GM18858 (cell line): ENCODE measurements around the gene NKIRAS1.
A peak's percentile ranks its signal among the peaks of the same experiment; 100 is the strongest.
"Not testable (repeated sequence)": the region's sequence is repeated elsewhere in the genome, so short reads cannot be mapped to it uniquely, and the experiment has no call there.

Experiments used
- ATAC-seq: cut with Tn5 transposase; IDR thresholded peaks from one replicate; pipeline ENCODE4 v1.9.1; 2021; ENCODE audit not compliant: unreplicated experiment

NKIRAS1 gene

DNA sequence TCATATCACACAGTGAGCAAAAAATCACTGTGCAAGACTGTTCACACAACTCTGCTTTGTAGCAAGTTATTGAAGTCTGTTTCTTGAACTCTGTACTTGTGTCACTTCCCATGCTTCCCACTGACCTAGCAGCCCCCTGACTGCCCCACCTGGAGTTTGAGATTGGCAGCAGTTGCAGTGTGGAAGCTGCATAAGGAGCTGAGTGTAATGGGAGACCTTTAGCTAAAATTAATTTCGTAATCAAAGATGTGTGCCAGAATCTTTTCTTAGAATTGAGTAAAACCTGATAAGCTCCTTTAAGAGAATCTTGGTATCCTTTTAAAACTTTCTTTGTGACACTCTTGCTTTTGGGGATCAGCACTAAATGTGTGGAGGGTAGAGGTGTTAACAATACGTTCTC lies 42.8 kb downstream of the NKIRAS1 start:
- no peak for ATAC-seq

DNA sequence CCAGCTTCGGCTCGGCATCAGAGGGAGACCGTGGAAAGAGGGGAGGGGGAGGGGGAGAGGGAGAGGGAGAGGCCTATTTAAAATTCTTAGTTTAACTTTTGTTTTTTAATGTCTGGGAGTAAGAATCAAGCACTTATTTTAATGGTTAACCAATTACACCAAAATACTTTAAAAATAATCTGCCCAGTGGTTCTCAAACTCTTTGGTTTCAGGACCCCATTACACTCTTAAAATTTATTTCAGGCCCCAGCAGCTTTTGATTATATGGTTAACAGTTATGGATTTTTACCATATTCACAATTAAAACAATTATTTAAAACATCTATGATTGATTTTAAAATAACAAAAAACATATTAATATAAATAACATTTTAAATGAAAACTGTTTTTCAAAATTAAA lies 44.5 kb downstream of the NKIRAS1 start:
- no peak for ATAC-seq

DNA sequence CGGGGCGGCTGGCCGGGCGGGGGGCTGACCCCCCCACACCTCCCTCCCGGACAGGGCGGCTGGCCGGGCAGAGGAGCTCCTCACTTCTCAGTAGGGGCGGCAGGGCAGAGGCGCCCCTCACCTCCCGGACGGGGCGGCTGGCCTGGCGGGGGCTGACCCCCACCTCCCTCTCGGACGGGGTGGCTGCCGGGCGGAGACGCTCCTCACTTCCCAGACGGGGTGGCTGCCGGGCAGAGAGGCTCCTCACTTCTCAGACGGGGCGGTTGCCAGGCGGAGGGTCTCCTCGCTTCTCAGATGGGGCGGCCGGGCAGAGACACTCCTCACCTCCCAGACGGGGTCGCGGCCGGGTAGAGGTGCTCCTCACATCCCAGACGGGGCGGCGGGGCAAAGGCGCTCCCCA lies 45.4 kb downstream of the NKIRAS1 start:
- ATAC-seq: not testable (repeated sequence)

DNA sequence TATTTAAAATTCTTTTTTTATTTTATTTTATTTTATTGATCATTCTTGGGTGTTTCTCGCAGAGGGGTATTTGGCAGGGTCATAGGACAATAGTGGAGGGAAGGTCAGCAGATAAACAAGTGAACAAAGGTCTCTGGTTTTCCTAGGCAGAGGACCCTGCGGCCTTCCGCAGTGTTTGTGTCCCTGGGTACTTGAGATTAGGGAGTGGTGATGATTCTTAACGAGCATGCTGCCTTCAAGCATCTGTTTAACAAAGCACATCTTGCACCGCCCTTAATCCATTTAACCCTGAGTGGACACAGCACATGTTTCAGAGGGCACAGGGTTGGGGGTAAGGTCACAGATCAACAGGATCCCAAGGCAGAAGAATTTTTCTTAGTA lies 46.1 kb downstream of the NKIRAS1 start:
- ATAC-seq: not testable (repeated sequence)

DNA sequence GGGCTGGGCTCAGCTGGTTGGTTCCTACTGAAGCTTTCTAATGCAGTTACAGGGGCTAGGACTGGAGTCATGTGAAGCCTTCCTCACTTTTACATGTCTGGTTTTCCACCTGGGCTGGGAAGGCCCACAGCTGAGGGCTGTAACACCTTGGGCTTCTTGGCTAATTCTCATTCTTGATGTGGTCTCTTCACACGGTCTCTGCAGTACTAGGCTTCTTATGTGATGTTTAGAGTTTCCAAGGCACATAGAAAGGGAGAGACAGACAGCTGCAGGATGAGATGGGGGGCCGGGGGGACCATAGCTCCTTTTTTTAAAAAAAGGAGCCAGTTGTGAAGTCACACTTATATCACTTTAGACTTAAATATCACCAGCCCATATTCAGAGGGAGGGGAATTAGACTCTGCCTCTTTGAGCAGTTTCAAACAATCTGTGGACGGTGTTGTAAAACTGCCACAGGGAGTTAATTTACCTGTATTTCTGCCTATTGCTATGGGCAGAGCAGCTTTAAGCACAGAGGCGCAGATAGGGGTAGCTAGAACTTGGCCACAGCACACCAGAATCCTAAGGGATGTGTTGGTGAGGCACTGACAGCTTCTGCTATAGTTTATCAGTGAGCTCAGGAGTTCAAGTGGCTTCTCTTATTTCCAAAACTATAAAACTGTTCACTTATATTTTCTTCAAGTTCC lies 46.7 kb downstream of the NKIRAS1 start:
- no peak for ATAC-seq

DNA sequence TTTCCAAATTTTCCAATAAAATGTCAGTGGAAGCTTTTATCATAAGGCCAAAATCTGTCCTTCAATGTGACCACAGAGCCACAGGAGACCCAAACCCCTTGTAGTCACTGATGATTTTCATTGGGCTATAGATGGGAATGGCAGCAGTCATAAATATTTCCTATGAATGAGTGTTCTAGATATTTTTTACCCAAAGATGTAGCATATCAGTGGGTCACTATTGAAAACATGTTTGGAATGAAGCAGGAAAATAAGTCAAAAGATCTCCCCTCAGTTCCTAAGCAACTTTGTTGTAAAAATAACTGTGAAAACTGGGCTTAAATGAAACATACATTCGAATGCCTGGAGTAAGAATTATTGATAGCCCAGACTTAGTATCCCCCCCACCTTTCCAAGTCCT lies 49.0 kb downstream of the NKIRAS1 start:
- ATAC-seq: no peak

DNA sequence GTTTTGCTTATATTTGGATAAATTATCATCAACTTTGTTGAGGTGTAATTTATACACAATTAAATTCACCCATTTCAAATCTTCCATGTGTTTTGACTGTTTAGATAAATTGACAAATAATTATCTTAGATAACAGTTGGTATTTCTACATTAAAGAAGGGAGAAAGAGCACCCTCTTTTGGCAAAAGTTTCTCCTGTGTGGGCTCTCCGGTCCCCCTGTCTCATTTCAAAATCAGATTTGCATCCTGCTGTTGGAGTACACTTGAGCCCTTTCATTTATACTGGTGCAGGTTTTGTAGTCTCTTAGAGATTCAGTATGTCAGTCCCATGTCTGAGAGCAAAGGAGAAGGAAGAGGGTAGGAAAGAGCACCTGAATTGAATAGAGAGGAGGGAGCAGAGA lies 49.4 kb downstream of the NKIRAS1 start:
- ATAC-seq: no peak

DNA sequence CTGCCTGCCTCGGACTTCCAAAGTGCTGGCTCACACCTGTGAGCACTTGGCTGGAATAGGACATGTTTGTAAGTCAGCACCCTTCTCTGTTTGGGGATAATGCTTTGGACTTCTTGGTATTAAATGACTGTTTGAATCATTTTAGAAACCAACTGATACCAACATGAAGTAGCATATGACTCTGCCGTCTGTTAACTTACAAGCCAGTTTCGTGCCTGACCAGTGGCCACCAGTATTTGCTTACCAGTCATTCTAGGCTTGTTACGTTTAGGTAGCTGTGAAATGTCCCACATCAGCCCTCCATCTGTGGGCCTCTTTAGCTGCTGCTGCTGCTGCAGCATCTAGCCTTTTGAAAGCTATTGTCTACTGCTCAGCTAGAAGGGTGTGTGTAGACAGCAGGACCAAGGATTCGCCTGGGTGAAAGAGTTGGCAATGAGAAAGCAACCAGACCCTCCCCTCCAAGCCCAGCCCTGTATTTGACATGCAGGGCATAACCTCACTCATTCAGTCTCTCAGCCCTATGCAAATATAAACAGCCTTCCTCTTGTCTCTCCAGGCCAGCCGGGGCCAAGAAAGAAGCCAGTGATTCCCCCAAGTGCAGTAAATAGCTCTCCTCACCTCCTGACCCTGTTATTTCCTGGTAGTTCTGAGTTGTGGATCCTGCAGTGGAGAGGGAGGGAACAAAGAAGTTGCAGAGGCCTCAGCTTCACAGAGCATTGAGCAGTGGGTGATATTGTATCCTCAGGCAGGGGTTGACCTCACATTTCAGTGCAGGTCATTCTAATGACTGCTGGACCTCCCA lies 51.0 kb downstream of the NKIRAS1 start:
- ATAC-seq: peak; percentile 80

DNA sequence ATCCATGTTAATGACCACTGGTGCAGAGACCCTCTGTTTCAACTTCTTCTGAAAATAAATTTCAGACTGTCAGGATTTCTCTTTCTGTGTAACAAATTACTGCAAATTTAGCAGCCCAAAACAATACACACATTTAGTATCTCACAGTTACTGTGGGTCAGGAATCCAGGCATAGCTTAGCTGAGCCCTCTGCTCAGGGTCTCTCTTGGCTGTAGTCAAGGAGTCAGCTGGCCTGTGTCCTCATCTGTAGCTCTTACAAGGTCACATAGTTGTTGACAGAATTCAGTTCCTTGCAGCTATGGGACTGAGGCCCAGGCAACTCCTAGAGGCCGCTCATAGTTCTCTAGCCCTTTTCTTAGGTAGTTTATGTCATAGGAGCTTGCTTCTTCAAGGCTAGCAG lies 51.9 kb downstream of the NKIRAS1 start:
- no peak for ATAC-seq

DNA sequence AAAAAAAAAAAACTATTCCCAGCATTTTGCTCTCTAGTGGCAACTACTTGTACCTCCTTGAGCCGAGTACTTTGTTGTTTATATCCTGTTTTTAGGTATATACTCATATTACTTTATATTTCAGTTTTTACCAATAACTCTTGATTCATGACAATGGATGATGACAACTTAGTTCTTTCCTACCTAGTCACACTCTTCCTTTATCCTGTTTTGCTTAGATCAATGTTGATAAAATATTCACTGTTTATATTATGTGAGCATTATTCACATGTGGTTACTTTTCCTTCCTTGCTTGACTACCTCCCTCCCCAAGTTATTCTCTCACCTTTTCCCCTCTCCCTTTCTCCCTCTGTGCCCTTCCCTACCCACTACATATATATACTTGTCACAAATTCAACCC lies 53.7 kb downstream of the NKIRAS1 start:
- ATAC-seq: no peak

DNA sequence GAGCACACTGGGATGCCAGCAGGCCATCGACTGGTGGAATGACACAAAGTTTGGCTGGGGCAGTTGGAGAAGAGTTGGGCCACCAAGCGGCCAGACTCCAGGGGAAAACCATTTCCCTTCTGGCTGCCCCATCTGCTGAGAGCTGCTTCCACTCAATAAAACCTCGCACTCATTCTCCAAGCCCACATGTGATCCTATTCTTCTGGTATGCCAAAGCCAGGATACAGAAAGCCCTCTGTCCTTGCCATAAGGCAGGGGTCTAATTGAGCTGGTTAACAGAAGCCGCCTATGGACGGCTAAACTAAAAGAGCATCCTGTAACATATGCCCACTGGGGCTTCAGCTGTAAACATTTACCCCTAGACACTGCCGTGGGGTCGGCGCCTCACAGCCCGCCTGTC lies 55.1 kb downstream of the NKIRAS1 start:
- no peak for ATAC-seq

DNA sequence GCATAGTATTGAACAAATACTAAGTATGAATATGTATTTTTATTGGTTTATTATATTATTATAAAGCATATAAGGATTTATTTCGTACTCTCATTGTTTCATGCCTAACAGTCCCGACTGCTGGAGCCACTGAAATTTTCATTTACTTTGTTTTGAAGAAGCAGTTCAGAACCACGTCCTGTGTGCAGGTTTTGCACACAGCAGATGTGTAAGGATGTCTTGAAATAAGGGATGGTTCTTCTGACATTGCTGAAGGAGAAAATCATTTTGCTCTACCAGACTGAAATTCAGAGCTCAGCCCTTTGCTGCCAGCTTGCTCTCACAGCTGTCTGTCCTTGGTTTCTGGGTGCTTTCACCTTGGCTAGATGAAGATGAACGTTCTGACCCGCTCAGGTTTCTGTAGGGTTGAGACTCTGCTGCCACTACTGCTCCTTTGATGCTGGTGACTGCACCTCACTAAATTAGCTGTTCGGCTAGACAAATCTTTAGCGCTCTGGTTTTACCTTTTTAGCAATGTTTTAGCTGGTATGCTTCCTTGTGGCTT lies 56.9 kb downstream of the NKIRAS1 start:
- no peak for ATAC-seq

DNA sequence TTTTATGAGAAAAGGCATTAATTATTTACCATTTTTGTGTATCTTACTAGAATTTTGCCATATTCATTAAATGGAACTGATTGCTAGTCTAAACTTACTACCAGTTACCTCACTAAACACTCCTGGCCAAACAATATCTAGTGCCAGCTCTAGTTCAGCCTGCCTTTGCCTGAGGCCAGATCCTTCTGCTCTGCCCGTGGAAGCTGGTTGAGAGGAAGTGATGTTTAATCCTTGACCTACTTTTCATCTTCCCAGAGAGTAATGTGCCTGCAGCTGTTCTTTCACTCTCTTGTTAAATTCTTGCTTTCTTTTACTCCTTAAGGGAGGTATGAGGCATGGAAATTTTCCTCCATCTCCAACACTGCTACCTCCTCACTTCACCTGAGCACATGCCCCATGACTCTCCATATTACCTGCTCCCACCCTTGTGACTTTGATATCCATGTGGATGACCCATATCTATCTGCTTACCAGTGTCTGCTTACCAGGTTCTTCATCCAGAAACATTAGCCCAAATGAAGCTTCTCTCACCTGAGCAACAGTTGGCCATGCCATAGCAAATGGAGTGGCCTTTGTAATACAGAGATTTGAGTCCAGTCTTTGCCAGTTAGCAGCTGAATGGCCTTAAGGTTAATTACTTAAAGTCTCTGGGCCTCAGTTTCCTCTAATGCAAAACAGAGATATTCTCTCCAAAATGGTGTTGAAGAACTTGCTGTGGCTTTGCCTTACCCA lies 57.6 kb downstream of the NKIRAS1 start:
- no peak for ATAC-seq

DNA sequence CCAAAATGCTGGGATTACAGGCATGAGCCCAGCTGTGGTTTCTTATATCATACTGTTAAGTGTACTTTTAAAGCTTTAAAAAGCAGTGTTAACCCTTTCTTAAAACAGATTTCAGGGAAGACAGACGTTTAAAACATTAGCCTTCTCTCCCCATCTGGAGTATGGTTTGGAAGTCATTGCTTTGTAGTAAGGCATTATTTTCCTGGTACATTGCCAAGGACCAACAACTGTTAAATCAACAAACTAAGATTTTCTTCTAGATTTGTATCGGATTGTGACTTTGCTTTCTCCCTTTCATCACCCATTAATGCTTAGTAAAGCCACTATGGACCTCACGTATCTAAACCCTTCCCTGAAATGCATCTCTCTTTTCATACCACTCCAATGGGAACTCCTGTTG lies 60.5 kb downstream of the NKIRAS1 start:
- ATAC-seq: no peak

DNA sequence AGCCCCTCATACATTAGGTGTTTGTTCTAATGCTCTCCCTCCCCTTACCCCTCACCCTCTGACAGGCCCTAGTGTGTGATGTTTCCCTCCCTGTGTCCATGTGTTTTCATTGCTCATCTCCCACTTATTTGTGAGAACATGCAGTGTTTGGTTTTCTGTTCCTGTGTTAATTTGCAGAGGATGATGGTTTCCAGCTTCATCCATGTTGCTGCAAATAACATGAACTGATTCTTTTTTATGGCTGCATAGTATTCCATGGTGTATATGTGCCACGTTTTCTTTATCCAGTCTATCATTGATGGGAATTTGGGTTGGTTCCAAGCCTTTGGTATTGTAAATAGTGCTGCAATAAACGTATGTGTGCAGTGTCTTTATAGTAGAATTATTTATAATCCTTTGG lies 67.3 kb downstream of the NKIRAS1 start:
- ATAC-seq: not testable (repeated sequence)

DNA sequence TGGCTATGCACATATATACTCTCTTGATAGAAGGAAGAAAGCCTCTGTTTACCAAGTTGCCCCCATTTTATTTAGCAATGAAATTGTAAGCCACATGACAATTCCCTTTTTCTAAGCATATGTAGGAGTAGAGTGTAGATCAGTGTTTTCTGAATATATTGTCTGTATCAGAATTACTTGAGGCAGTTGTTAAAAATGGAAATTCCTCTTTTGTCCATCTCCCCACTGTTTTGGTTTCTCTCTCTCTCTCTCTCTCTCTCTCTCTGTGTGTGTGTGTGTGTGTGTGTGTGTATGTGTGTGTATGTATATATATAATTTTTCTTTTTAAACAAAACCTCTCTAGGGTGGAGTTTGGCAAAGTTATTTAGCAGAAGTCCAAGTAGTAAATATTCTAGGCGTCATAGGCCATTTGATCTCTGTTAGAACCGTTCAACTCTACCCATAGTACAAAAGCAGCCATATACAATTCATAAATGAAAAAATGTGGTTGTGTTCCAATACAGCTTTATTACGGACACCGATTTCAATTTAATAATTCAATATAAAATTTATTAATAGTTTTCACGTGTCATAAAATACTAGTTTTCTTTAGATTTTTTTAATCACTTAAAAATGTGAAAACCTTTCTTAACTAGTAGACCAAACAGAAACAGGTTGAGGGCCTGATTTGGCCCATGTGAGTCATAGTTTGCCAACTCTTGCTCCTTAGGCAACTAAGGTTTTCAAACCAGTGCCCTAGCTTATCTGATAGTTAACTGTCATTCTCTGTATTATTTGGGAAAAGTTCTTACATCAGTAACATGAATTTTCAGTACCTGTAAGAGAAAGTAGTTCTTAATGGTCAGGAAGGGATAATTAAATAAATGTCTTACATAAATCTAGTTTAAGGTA lies 71.2 kb downstream of the NKIRAS1 start:
- ATAC-seq: no peak

DNA sequence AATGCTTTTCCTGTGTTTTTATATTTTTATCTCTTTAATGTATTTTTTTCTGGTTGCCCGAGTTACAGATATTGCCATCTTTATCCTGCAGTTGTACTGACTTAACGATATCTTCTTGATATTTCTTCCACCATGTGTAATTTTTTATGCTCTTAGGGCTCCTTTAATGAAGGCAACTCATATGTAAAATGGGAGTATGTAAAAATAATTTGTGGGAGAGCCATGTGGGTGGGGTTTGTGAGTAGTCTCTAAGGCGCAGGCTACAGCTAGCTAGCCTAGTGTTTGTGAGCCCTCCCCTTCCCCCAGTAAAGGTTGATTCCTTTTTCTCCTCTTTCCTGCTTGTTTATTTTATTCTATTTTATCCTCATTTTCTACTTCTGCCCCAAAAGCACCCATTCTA lies 72.9 kb downstream of the NKIRAS1 start:
- no peak for ATAC-seq
